Central memory CD8-positive, alpha-beta T cell (primary cell): ENCODE measurements around the gene LRRN4CL.
"Not testable (repeated sequence)": the region's sequence is repeated elsewhere in the genome, so short reads cannot be mapped to it uniquely, and the experiment has no call there.

Experiments
- ATAC-seq: fragments of 150-1000 bp; cut with Tn5 transposase; replicated peaks from 2 replicates; pipeline ENCODE4 v1.10.0; 2022; ENCODE audit warnings: mild to moderate bottlenecking, moderate FRiP score, moderate number of reproducible peaks; ENCODE audit not compliant: poor library complexity, severe bottlenecking; ENCODE audit errors: extremely low read depth
- DNase-seq, 2 donors: peaks; one replicate each; pipeline ENCODE4 v3.0.0; 2021; ENCODE audit warnings: low spot score in 2 of 2
- H3K27ac Mint-ChIP-seq: one replicate; pipeline ENCODE4 v1.8.0; 2022; ENCODE audit warnings: low read depth, mild to moderate bottlenecking, moderate library complexity, mixed read lengths
- H3K27me3 Mint-ChIP-seq: one replicate; pipeline ENCODE4 v1.8.0; 2022; ENCODE audit warnings: mixed read lengths
- H3K36me3 Mint-ChIP-seq: one replicate; pipeline ENCODE4 v1.8.0; 2022; ENCODE audit warnings: mild to moderate bottlenecking, moderate library complexity, mixed read lengths; ENCODE audit not compliant: insufficient read depth
- H3K4me1 Mint-ChIP-seq: one replicate; pipeline ENCODE4 v1.8.0; 2022; ENCODE audit warnings: mixed read lengths
- H3K4me3 Mint-ChIP-seq: one replicate; pipeline ENCODE4 v1.8.0; 2022; ENCODE audit warnings: mild to moderate bottlenecking, moderate library complexity, mixed read lengths
- H3K9me3 Mint-ChIP-seq: one replicate; pipeline ENCODE4 v1.8.0; 2022; ENCODE audit warnings: mixed read lengths

The LRRN4CL gene

GRCh38 chr11:62689421-62690183 lies at the start of gene LRRN4CL:
TSS of gene LRRN4CL (minus strand) at chr11:62689530. CDS start at chr11:62688508, 1,022 bp downstream.
- peaks cover 4% of the 10 kb centered on the region for H3K36me3 Mint-ChIP-seq
- DNase-seq (no peak), ATAC-seq (no peak)
- H3K4me3 Mint-ChIP-seq = no peak within 1 kb of the TSS
- H3K9me3 Mint-ChIP-seq = no peaks in the 10 kb centered on the region
- H3K27me3 Mint-ChIP-seq = no peaks in the 10 kb centered on the region
- H3K27ac Mint-ChIP-seq = no peak within 1 kb of the TSS
- H3K4me1 Mint-ChIP-seq = peaks cover 3% of the 10 kb centered on the region

GRCh38 chr11:62737196-62737595 lies 47.9 kb upstream of the LRRN4CL start:
- Mint-ChIP-seq H3K36me3 (peaks cover 65% of the 10 kb centered on the region), H3K27me3 (no peaks in the 10 kb centered on the region)

GRCh38 chr11:62732830-62733229 lies 43.5 kb upstream of the LRRN4CL start:
- H3K9me3 Mint-ChIP-seq = no peaks in the 10 kb centered on the region

More at GRCh38 chr11:62737196-62737595, 47.9 kb upstream of the LRRN4CL start:
- no peak for ATAC-seq
- H3K9me3 Mint-ChIP-seq = no peaks in the 10 kb centered on the region
- no peak overlapping the region for H3K27ac Mint-ChIP-seq
- no peak overlapping the region for H3K4me3 Mint-ChIP-seq
- no peak for DNase-seq
- H3K4me1 Mint-ChIP-seq = no peaks in the 10 kb centered on the region

GRCh38 chr11:62730076-62730475 lies 40.7 kb upstream of the LRRN4CL start:
- H3K4me3 Mint-ChIP-seq = peak overlapping the region; percentile 97
- not testable (repeated sequence) for DNase-seq, ATAC-seq, H3K27ac Mint-ChIP-seq, H3K9me3 Mint-ChIP-seq, H3K27me3 Mint-ChIP-seq
- peaks cover 56% of the 10 kb centered on the region for H3K36me3 Mint-ChIP-seq
- H3K4me1 Mint-ChIP-seq = peaks cover 26% of the 10 kb centered on the region

More at GRCh38 chr11:62732830-62733229, 43.5 kb upstream of the LRRN4CL start:
- peaks cover 49% of the 10 kb centered on the region for H3K36me3 Mint-ChIP-seq
- no peak for DNase-seq
- ATAC-seq = no peak
- H3K4me3 Mint-ChIP-seq = no peak overlapping the region
- no peak overlapping the region for H3K27ac Mint-ChIP-seq
- no peaks in the 10 kb centered on the region for H3K27me3 Mint-ChIP-seq
- H3K4me1 Mint-ChIP-seq = peaks cover 9% of the 10 kb centered on the region

GRCh38 chr11:62728171-62728988 lies 39.0 kb upstream of the LRRN4CL start, which contains the start of gene TTC9C:
TSS of gene TTC9C (plus strand) at chr11:62728486. CDS start at chr11:62728849, 363 bp downstream.
- H3K4me3 Mint-ChIP-seq = peak within 1 kb of the TSS; percentile 97
- peak; percentile 45 for ATAC-seq
- H3K36me3 Mint-ChIP-seq = peaks cover 59% of the 10 kb centered on the region
- DNase-seq = peak; percentile 58 to 72
- H3K9me3 Mint-ChIP-seq = no peaks in the 10 kb centered on the region
- H3K4me1 Mint-ChIP-seq = peaks cover 42% of the 10 kb centered on the region
- H3K27me3 Mint-ChIP-seq = no peaks in the 10 kb centered on the region
- H3K27ac Mint-ChIP-seq = peak within 1 kb of the TSS; percentile 96

- H3K4me1 Mint-ChIP-seq = peaks cover 43% of the 10 kb centered on the region
- ATAC-seq = peak; percentile 67
- H3K27me3 Mint-ChIP-seq = no peaks in the 10 kb centered on the region
- H3K9me3 Mint-ChIP-seq = no peaks in the 10 kb centered on the region
- H3K27ac Mint-ChIP-seq = peak overlapping the region; percentile 96
- peaks cover 59% of the 10 kb centered on the region for H3K36me3 Mint-ChIP-seq
- peak in 1 of 2 donors; percentile 88 for DNase-seq
- H3K4me3 Mint-ChIP-seq = peak overlapping the region; percentile 97
These were observed 38.5 kb upstream of the LRRN4CL start for GRCh38 chr11:62727872-62728170.

GRCh38 chr11:62727165-62727871 lies 38.0 kb upstream of the LRRN4CL start, which contains the start of gene HNRNPUL2:
TSS of gene HNRNPUL2 (minus strand) at chr11:62727457. CDS start at chr11:62727156, 301 bp downstream.
- peaks cover 63% of the 10 kb centered on the region for H3K36me3 Mint-ChIP-seq
- H3K9me3 Mint-ChIP-seq = no peaks in the 10 kb centered on the region
- no peaks in the 10 kb centered on the region for H3K27me3 Mint-ChIP-seq
- H3K4me1 Mint-ChIP-seq = peaks cover 43% of the 10 kb centered on the region
- peak within 1 kb of the TSS; percentile 97 for H3K4me3 Mint-ChIP-seq
- H3K27ac Mint-ChIP-seq = peak within 1 kb of the TSS; percentile 96
- DNase-seq = peak; percentile 95 to 99
- peak; percentile 82 for ATAC-seq

- DNase-seq (no peak), ATAC-seq (no peak)
- peak overlapping the region; percentile 97 for H3K4me3 Mint-ChIP-seq
- peak overlapping the region; percentile 96 for H3K27ac Mint-ChIP-seq
- H3K27me3 Mint-ChIP-seq = no peaks in the 10 kb centered on the region
- no peaks in the 10 kb centered on the region for H3K9me3 Mint-ChIP-seq
- H3K36me3 Mint-ChIP-seq = peaks cover 67% of the 10 kb centered on the region
- peaks cover 43% of the 10 kb centered on the region for H3K4me1 Mint-ChIP-seq
These were observed 37.5 kb upstream of the LRRN4CL start for GRCh38 chr11:62726915-62727164.

GRCh38 chr11:62726156-62726914 lies 37.0 kb upstream of the LRRN4CL start:
- no peak for ATAC-seq
- Mint-ChIP-seq H3K36me3 (peaks cover 71% of the 10 kb centered on the region), H3K27me3 (no peaks in the 10 kb centered on the region), H3K27ac (peak overlapping the region; percentile 96), H3K4me1 (peaks cover 43% of the 10 kb centered on the region), H3K4me3 (peak overlapping the region; percentile 97), H3K9me3 (no peaks in the 10 kb centered on the region)
- DNase-seq = peak in 1 of 2 donors; percentile 28

GRCh38 chr11:62725646-62726045 lies 36.3 kb upstream of the LRRN4CL start:
- Mint-ChIP-seq H3K4me3 (peak overlapping the region; percentile 97), H3K36me3 (peaks cover 73% of the 10 kb centered on the region), H3K9me3 (no peaks in the 10 kb centered on the region), H3K27me3 (no peaks in the 10 kb centered on the region), H3K27ac (peak overlapping the region; percentile 96), H3K4me1 (peaks cover 43% of the 10 kb centered on the region)
- DNase-seq (no peak), ATAC-seq (no peak)

GRCh38 chr11:62724171-62724570 lies 34.8 kb upstream of the LRRN4CL start:
- DNase-seq (no peak), ATAC-seq (no peak)
- Mint-ChIP-seq H3K27ac (peak overlapping the region; percentile 57), H3K36me3 (peaks cover 83% of the 10 kb centered on the region), H3K4me1 (peaks cover 51% of the 10 kb centered on the region), H3K4me3 (peak overlapping the region; percentile 97), H3K27me3 (no peaks in the 10 kb centered on the region), H3K9me3 (no peaks in the 10 kb centered on the region)

GRCh38 chr11:62721994-62722393 lies 32.7 kb upstream of the LRRN4CL start:
- DNase-seq = no peak
- H3K4me3 Mint-ChIP-seq = no peak overlapping the region
- no peak overlapping the region for H3K27ac Mint-ChIP-seq
- no peak for ATAC-seq
- no peaks in the 10 kb centered on the region for H3K27me3 Mint-ChIP-seq
- peaks cover 43% of the 10 kb centered on the region for H3K4me1 Mint-ChIP-seq
- H3K36me3 Mint-ChIP-seq = peaks cover 91% of the 10 kb centered on the region
- H3K9me3 Mint-ChIP-seq = no peaks in the 10 kb centered on the region
